KOPT-K1 (cell line): ENCODE measurements around the gene OPRD1.
"Not testable (repeated sequence)": the region's sequence is repeated elsewhere in the genome, so short reads cannot be mapped to it uniquely, and the experiment has no call there.

Experiments
- H3K27ac ChIP-seq: fragments of 200-600 bp; sonication (generic); 2 replicates; pipeline ENCODE4 v1.5.1; 2016; ENCODE audit warnings: antibody characterized with exemption, mild to moderate bottlenecking, low read depth, low read length; ENCODE audit not compliant: poor library complexity, severe bottlenecking
- H3K36me3 ChIP-seq: fragments of 200-600 bp; sonication (generic); 2 replicates; pipeline ENCODE4 v1.5.1; 2017; ENCODE audit warnings: antibody characterized with exemption, mild to moderate bottlenecking, low read length, moderate library complexity; ENCODE audit not compliant: insufficient read depth
- H3K9me3 ChIP-seq: fragments of 200-600 bp; sonication (generic); 2 replicates; pipeline ENCODE4 v1.5.1; 2017; ENCODE audit warnings: antibody characterized with exemption, low read length, mild to moderate bottlenecking; ENCODE audit not compliant: insufficient read depth, poor library complexity, severe bottlenecking

The OPRD1 gene

DNA sequence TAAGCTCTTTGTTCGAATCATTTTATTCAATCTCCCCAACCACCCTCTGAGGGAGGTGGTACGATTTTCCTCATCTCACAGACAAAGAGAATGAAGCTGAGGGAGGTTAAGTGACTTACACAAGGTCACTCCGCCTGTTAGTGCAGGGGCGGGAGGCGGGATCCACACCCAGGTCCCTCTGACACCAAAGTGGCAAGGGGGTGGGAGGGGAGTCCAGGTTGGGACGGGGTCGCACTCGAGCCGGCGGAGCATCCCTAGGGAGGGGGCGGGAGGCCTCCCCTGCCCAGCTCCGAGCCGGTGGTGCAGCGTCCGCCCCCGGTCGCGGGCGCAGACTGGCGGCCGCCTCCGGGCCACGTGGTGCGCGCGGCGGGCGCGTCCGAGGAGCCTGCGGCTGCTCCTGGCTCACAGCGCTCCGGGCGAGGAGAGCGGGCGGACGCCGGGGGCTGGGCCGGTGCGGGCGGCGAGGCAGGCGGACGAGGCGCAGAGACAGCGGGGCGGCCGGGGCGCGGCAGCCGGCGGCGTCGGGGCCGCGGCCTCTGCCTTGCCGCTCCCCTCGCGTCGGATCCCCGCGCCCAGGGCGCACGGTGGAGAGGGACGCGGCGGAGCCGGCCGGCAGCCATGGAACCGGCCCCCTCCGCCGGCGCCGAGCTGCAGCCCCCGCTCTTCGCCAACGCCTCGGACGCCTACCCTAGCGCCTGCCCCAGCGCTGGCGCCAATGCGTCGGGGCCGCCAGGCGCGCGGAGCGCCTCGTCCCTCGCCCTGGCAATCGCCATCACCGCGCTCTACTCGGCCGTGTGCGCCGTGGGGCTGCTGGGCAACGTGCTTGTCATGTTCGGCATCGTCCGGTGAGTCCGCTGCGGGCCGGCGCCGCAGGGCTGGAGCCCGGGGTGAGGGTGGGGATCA, at the start of gene OPRD1:
Gene OPRD1, plus strand, starts transcription at position 405 of the 903 bp plus-strand sequence. Its CDS starts 214 bp downstream, at position 619.
- Histone ChIP-seq H3K9me3 (no peaks in the 10 kb centered on the region), H3K36me3 (no peaks in the 10 kb centered on the region), H3K27ac (no peak within 1 kb of the TSS)

DNA sequence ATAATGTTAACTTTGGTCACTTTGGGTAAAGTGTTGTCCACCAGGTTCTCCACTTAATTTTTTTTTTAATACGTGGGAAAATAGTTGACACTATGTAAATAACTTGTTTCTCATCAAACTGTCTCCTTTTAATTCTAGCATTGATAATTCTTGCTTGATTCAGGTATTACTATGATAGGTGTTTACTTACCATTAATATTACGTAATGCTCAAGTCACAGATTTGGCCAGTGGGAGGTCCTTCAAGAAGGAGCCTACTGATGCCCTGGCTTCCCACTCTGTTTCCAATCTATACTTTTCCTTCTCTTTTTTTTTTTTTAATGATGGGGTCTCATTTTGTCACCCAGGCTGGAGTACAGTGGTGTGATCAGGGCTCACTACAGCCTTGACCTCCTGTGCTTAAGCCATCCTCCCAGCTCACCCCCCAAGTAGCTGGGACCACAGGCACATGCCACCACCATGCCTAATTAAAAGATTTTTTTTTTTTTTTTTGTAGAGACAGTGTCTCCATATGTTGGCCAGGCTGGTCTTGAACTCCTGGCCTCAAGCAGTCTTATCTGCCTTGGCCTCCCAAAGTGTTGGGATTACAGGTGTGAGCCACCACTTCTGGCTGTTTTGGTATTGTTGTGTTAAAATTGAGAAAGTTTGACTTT, 45.3 kb upstream of the OPRD1 start:
- Histone ChIP-seq H3K9me3 (no peaks in the 10 kb centered on the region), H3K27ac (no peak overlapping the region), H3K36me3 (peaks cover 85% of the 10 kb centered on the region)

DNA sequence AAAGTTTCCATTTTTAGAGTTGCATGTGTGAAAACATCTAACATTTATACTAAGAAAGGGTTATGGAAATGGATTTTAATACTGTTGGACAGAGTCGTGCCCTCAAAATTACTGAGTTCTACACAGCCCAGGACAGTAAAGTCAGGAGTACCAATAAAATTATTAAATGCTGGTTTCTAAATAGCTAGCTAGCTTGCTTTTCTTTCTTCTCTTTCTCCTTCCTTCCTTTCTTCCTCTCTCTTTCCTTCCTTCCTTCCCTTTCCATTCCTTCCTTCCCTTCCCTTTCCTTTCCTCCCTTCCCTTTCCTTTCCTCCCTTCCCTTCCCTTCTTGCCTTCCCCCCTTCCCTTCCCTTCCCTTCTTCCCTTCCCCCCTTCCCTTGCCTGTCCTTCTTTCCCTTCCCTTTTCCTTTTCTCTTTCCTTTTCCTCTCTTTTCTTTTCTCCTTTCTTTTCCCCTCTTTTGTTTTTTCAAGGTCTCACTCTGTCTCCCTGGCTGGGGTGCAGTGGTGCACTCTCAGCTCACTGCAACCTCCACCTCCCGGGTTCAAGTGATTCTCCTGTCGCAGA, 41.3 kb upstream of the OPRD1 start:
- Histone ChIP-seq H3K27ac (no peak overlapping the region), H3K36me3 (peaks cover 95% of the 10 kb centered on the region), H3K9me3 (no peaks in the 10 kb centered on the region)

DNA sequence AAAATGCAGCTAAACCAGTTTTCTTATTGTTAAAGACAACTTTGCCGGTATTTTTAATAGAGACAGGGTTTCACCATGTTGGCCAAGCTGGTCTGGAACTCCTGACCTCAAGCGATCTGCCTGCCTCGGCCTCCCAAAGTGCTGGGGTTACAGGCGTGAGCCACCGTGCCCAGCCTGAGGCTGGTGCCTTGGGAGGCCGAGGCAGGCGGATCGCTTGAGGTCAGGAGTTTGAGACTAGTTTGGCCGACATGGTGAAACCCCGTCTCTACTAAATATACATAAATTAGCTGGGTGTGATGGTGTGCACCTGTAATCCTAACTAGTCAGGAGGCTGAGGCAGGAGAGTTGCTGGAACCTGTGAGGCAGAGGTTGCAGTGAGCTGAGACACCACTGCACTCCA, 40.0 kb upstream of the OPRD1 start:
- H3K36me3 ChIP-seq: peaks cover 90% of the 10 kb centered on the region
- not testable (repeated sequence) for H3K27ac ChIP-seq, H3K9me3 ChIP-seq

DNA sequence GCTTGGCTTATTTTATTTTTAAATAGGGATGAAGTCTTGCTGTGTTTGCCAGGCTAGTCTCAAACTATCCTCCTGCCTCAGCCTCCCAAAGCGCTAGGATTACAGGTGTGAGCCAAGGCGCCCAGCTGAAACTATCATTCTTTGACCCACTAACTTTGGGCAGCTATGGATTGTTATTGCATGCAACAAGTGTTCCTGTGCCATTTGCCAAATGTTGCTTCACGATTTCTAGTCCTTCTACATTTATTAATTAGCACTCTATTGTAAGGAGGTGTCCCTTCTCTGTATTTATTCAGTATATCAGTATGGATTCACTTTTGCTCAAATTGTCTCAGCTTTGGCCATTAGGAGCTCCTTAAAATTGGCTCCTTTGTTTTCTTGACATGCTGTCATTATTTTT, 38.9 kb upstream of the OPRD1 start:
- peaks cover 82% of the 10 kb centered on the region for H3K36me3 ChIP-seq

DNA sequence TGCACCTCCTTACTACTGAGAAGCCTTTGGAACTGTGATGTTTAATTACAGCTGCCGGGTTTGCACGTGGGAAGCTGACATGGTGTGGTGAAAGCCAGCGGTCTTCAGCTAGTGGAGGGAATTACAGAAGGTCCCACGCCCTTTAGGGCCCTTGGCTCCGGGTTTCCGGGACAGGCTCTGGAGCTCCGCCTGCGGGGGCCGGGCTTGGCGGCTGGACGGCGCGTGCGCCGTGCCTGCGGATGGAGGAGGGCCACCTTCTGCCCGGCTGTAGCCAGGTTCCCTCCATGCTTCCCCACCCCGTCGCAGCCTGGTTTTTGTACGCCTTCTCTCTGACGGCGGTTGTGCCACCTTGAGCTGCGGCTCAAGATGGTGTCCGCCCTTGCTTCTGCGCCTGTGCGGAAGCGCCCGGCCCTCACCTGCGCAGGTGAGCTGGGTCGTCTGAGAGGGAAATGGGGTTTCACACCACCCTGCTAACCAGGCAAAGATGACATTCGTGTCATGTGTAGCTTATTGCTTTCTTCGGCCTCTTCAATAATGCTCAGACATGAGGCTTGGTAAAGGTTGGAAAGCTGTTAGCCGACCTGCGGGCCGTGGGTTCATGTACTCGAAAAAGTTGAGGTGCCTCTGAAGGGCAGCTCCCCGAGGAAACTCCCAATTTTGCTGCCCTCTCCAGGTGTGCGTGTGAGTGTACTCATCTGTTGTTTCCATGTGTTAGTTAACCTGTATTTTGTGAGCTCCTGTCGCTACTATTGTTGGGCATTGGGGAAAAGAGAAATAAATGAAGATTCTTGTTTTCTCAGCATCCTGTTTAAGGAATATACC, 36.6 kb upstream of the OPRD1 start:
- Histone ChIP-seq H3K36me3 (peaks cover 60% of the 10 kb centered on the region), H3K9me3 (no peaks in the 10 kb centered on the region), H3K27ac (no peak overlapping the region)

More for the DNA sequence above, 38.9 kb upstream of the OPRD1 start:
- no peak overlapping the region for H3K27ac ChIP-seq
- no peaks in the 10 kb centered on the region for H3K9me3 ChIP-seq

DNA sequence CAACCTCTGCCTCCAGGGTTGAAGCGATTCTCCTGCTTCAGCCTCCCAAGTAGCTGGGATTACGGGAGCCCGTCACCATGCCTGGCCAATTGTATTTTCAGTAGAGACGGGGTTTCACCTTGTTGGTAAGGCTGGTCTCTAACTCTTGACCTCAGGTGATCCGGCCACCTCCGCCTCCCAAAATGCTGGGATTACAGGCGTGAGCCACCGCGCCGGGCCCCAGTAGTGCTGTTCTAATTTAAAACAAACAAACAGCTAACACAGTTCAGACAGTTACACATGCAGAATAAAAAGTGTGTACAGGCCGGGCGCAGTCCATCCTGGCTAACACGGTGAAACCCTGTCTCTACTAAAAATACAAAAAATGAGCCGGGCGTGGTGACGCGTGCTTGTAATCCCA, 35.6 kb upstream of the OPRD1 start:
- peaks cover 49% of the 10 kb centered on the region for H3K36me3 ChIP-seq
- H3K27ac ChIP-seq: no peak overlapping the region
- H3K9me3 ChIP-seq: no peaks in the 10 kb centered on the region

DNA sequence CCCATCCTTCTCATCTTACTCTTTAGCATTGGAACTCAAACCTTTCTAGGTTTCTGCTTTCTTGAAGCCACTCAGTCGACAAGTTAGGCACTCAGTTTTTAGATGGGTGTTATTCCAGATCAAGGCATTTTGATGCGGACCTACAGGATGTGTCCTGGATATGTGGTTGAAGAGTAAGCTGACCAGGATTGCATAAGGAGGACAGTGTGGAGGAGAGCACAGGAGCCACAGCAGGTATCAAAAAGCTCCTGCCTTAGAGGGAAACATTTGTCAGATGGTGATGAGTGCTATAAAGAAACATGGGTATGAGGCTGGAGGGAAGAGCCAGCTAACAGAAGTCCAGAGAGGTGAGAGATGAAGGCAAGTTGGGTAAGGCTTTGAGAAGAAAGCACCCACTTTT, 33.9 kb upstream of the OPRD1 start:
- Histone ChIP-seq H3K36me3 (peaks cover 33% of the 10 kb centered on the region), H3K9me3 (no peaks in the 10 kb centered on the region), H3K27ac (no peak overlapping the region)

DNA sequence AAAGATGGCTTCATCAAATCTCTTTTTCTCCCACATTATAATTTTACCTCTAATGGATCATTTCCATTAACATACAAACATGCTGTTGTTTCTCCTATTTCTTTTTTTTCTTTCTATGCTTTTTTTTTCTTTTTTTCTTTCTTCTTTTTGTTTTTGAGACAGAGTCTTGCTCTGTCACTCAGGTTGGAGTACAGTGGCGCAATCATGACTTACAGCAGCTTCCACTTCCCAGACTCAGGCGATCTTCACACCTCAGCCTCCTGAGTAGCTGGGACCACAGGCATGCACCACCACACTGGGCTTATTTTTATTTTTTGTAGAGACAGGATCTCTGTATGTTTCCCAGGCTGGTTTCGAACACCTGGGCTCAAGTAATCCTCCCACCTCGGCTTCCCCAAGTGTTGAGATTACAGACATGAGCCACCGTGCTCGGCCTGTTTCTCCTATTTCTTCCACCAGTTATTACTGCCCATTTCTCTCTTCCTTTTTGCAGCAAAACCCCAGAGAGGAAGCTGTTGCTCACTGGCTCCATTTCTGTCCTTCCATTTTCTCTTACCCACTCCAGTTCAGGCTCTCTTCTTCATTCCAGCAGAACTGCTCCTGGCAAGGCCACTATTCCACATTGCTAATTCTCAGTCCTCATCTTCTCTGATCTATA, 32.1 kb upstream of the OPRD1 start:
- Histone ChIP-seq H3K27ac (no peak overlapping the region), H3K36me3 (peaks cover 15% of the 10 kb centered on the region), H3K9me3 (no peaks in the 10 kb centered on the region)

DNA sequence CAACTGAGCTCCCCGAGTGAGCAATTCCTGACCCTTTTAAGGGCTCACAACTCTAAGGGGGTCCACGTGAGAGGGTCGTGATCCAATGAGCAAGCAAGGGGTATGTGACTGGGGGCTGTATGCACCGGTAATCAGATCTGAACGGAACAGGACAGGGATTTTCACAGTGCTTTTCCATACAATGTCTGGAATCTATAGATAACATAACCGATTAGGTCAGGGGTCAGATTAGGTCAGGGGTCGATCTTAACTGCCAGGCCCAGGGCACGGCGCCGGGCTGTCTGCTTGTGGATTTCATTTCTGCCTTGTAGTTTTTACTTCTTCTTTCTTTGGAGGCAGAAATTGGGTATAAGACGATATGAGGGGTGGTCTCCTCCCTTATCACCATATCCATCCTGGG, 30.7 kb upstream of the OPRD1 start:
- no peaks in the 10 kb centered on the region for H3K9me3 ChIP-seq
- no peak overlapping the region for H3K27ac ChIP-seq
- 0 out of 2 replicates have a peak, but pooled peaks cover under 1% of the 10 kb centered on the region for H3K36me3 ChIP-seq

DNA sequence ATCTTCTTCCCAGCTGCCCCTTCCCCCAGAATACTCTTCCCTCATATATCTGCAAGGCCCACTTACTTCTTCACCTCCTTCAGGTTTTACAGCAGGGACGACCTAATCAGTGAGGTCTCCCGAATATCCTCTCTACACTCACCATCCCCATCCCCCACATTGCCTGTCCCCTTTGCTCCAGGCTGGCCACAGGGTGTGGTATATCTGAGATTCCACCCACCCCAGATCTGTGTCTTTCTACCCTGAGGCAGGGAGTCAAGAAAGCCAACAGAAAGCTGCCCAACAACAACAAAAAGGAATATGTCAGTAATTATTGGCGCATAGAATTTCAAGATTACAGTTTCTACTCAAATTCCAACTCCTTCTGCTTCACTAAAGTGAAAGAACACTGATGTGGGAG, 30.0 kb upstream of the OPRD1 start:
- H3K27ac ChIP-seq: no peak overlapping the region
- H3K9me3 ChIP-seq: no peaks in the 10 kb centered on the region
- no peaks in the 10 kb centered on the region for H3K36me3 ChIP-seq

DNA sequence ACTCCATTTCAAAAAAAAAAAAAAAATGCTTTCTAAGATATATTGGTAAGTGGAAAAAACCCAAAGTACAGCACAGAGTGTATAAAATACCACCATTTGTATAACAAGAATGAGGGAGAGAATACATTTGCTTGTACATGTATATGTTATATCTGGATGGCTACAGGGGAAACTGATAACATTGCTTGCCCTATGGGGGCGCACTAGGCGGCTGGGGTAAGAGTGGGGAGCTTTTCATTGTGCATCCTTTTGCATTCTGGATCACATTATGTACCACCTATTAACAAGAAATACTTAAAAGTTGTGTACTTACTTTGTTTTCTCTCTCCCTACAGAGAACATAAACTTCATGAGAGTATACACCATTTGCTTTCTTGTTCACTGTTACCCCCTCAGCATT, 28.6 kb upstream of the OPRD1 start:
- H3K9me3 ChIP-seq: no peaks in the 10 kb centered on the region

DNA sequence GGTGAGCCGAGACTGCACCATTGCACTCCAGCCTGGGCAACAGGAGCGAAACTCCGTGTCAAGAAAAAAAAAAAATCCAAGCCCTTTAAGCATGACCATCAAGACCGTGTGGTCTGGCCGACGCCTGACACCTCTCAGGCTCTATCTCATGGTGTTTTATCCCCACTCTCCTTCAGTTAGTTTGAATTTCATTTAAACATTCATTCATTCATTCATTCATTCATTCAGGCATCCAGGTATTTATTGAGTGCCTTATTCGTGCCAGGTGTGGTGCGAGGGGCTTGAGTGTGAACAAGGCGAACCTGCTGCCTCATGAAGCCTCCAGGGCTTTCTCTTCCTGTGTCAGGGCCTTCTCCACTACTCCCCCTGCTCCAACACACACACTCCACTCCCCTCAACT, 22.6 kb upstream of the OPRD1 start:
- no peaks in the 10 kb centered on the region for H3K9me3 ChIP-seq
- no peaks in the 10 kb centered on the region for H3K36me3 ChIP-seq
- H3K27ac ChIP-seq: no peak overlapping the region

More for the DNA sequence above, 28.6 kb upstream of the OPRD1 start:
- H3K36me3 ChIP-seq: no peaks in the 10 kb centered on the region
- H3K27ac ChIP-seq: no peak overlapping the region

DNA sequence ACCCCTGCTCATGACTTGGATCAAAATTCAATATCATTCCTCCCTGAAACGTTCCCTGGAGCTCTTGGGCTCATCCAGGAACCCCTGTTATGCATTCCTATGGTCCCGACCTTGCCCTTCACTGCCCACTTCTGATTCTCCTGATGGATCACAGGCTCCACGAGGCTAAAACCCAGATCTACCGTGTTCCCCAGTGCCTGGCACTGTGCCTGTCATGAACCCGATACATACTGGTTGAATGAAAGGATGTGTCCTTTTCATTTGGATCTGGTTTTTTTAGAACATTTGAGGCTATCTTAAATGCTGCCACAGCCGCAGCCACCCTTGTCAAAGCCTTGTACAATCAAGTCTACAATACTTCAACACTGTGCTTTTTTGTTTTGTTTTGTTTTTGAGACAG, 22.2 kb upstream of the OPRD1 start:
- no peak overlapping the region for H3K27ac ChIP-seq
- no peaks in the 10 kb centered on the region for H3K36me3 ChIP-seq
- no peaks in the 10 kb centered on the region for H3K9me3 ChIP-seq
